BLaER1 treated with 17β-estradiol and CSF1 and Interleukin-3, amounts not matched to agents 10 nM and 100 nM (cell line): ENCODE data around the gene ARHGAP15.

ENCODE experiments used
- H3K27ac ChIP-seq, 11 experiments: shearing (Covaris generic); formaldehyde crosslinking; 2 replicates each; pipeline ENCODE4 v1.8.1; 2022
- H3K27me3 ChIP-seq, 11 experiments: shearing (Covaris generic); formaldehyde crosslinking; 2 replicates each; pipeline ENCODE4 v1.8.1; 2022
- H3K36me3 ChIP-seq, 11 experiments: shearing (Covaris generic); formaldehyde crosslinking; 2 replicates each; pipeline ENCODE4 v1.8.1; 2022
- H3K4me1 ChIP-seq, 10 experiments: shearing (Covaris generic); formaldehyde crosslinking; 2 replicates each; pipeline ENCODE4 v1.8.1; 2022
- H3K4me2 ChIP-seq, 11 experiments: shearing (Covaris generic); formaldehyde crosslinking; 2 replicates each; pipeline ENCODE4 v1.8.1; 2022
- H3K4me3 ChIP-seq, 10 experiments: shearing (Covaris generic); formaldehyde crosslinking; 2 replicates each; pipeline ENCODE4 v1.8.1; 2022
- H3K9ac ChIP-seq, 11 experiments: shearing (Covaris generic); formaldehyde crosslinking; 2 replicates each; pipeline ENCODE4 v1.8.1; 2022
- H3K9me3 ChIP-seq, 11 experiments: shearing (Covaris generic); formaldehyde crosslinking; replicated peaks in 1 of 11; 2 replicates each; pipeline ENCODE4 v1.8.1; 2022
- H4K20me1 ChIP-seq, 11 experiments: shearing (Covaris generic); formaldehyde crosslinking; 2 replicates each; pipeline ENCODE4 v1.8.1; 2022
- Cebpa-rat ChIP-seq, 11 experiments: shearing (Covaris generic); IDR thresholded peaks; 2 replicates each; pipeline ENCODE4 v1.8.1; 2022

ARHGAP15 gene

DNA sequence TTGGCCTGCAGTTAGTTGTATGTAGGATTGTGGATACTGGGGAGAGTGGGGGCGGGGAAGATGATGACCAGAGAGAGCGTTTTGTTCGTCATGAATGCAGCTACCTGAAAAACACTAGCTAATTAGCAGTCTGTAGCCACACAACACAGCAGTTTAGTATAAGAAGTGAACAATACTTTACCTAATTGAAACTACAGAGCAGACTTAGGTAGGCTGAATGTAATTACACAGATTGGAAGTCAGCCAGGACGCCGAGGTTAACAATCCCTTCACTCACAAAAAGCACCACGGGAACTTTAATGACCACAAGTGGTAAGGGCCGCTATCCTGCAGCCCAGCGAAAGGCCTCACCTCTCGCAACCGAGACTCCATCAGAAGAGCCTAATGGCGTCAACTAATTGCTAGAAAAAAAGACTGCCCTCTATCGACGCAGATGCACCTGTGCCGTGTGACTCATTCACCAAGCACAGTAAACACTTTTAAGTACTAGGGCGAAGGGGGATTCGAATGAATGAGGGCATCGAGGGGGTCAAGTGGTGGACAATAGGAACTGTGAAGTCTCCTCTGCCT lies 591.0 kb downstream of the ARHGAP15 start:
- peaks cover 0 to 22% (median 6%) of the 10 kb centered on the region in 11 experiments; a peak in 6 of 22 replicates for H3K36me3 ChIP-seq
- no peaks in the 10 kb centered on the region for H3K27me3 ChIP-seq
- H3K27ac ChIP-seq: no peak overlapping the region
- no peaks in the 10 kb centered on the region for H3K4me1 ChIP-seq
- H4K20me1 ChIP-seq: no peaks in the 10 kb centered on the region
- H3K9me3 ChIP-seq: no peaks in the 10 kb centered on the region
- no peak overlapping the region for H3K4me2 ChIP-seq
- H3K4me3 ChIP-seq: no peak overlapping the region
- no peak overlapping the region for H3K9ac ChIP-seq
- TF ChIP-seq Cebpa-rat (IDR thresholded peaks at IDR 0.05): no peak

DNA sequence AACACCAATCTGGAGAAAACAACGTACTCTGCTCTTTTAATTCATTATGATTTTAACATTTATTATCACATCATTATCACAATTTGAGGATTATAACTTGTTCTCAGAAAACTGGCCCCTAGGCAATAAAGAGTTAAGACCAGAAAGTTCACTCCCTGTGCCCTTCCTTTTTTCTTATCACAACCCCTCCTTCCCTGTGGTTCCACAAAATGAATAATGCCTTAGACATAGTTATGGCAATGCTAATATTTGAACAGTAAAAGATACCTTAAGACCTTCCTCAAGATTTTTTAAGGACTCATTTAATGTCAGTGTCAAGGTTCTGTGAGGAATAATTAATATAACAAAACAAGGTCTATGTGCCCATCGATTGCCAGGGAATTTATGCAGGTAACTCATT lies 596.2 kb downstream of the ARHGAP15 start:
- Histone ChIP-seq H4K20me1 (no peaks in the 10 kb centered on the region), H3K27me3 (no peaks in the 10 kb centered on the region), H3K9ac (no peak overlapping the region), H3K27ac (no peak overlapping the region), H3K9me3 (no peaks in the 10 kb centered on the region), H3K4me1 (peaks cover 0 to 12% (median 0%) of the 10 kb centered on the region in 10 experiments; a peak in 6 of 20 replicates), H3K36me3 (peaks cover 0 to 32% (median under 1%) of the 10 kb centered on the region in 11 experiments; a peak in 8 of 22 replicates), H3K4me2 (no peak overlapping the region), H3K4me3 (no peak overlapping the region)
- no peak for TF ChIP-seq Cebpa-rat (IDR thresholded peaks at IDR 0.05)

DNA sequence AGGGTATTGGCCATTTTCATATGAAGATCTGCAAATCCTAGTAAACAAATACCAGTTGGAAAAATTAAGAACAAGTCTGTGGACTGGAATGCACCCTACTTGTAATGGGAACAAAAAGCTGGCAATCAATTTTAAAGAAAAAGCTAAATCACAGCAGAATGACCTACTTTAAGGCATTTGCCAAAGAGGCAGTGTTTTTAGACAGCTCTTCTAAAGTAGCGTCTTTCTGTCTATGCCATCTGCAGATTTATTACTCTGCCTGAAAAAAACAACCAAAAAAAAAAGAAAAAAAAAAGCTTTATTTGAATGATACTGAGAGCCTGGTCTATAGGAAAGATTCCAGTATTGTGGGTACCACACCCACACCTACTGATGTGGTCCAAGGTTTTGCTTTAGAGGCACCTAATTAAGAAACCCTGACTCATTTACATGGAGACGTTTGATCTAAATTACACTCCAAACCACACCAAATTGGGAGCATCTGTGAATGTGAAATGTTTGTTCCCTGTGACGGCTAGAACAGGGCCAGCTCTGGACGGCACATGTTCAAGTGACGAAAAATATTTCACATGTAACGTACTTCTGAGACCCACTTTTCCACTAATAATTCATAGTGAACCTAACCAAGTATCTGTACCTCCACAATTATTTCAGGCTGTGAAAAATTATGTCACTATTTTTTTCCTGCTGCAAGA lies 597.1 kb downstream of the ARHGAP15 start:
- no peak overlapping the region for H3K27ac ChIP-seq
- H3K9me3 ChIP-seq: no peaks in the 10 kb centered on the region
- peaks cover 0 to 27% (median 0%) of the 10 kb centered on the region in 11 experiments; a peak in 6 of 22 replicates for H3K36me3 ChIP-seq
- H3K9ac ChIP-seq: no peak overlapping the region
- H3K27me3 ChIP-seq: no peaks in the 10 kb centered on the region
- no peaks in the 10 kb centered on the region for H4K20me1 ChIP-seq
- no peak overlapping the region for H3K4me2 ChIP-seq
- H3K4me1 ChIP-seq: peaks cover 0 to 21% (median 0%) of the 10 kb centered on the region in 10 experiments; a peak in 6 of 20 replicates
- no peak overlapping the region for H3K4me3 ChIP-seq
- no peak for TF ChIP-seq Cebpa-rat (IDR thresholded peaks at IDR 0.05)

DNA sequence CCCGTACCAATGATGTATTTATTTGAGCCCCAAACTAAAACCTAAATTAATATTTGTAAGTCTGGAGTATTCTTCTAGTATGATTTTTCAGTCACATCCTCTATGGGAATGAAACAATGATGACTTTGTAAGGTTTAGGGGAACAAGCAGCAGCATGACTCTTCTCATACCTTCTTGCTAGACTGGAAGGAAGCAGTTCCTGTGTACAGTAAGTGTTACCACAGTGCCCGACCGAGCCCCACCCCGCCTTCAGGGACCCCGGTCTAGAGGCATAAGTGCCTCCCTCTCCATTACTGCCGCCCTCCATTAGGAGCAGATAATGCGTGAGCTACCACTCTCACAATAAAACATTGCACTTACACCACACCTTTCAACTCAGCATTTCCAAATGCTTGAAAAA lies 599.3 kb downstream of the ARHGAP15 start:
- no peak for TF ChIP-seq Cebpa-rat (IDR thresholded peaks at IDR 0.05)
- Histone ChIP-seq H3K9me3 (no peaks in the 10 kb centered on the region), H3K4me2 (no peak overlapping the region), H4K20me1 (no peaks in the 10 kb centered on the region), H3K9ac (no peak overlapping the region), H3K36me3 (peaks cover 0 to 25% (median 0%) of the 10 kb centered on the region in 11 experiments; a peak in 5 of 22 replicates), H3K4me3 (no peak overlapping the region), H3K4me1 (peaks cover 0 to 32% (median 0%) of the 10 kb centered on the region in 10 experiments; a peak in 6 of 20 replicates), H3K27ac (no peak overlapping the region), H3K27me3 (no peaks in the 10 kb centered on the region)

DNA sequence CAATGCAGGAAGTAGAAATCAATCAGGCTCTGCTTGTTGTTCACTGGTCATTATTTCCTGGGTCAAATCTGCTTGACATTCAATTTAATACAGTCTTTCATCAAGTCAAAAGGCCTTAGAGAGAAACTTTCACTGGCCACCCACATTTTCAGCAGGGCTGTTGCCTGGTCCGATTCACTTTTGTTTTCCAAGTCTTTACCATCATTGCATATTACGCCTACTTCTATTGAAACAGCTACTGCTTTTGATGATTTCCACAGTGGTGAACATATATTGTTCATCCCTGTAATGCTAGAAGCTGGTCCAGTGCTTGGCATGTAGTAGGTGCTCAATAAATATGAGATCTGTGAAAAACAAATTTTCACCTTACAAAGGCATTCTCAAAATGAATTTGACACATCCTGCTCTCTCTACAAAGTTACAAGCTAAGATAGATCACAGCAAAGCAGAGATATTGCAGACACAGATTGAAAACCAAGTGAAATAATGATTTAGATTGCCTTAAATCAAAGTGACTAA lies 600.1 kb downstream of the ARHGAP15 start:
- H3K27ac ChIP-seq: no peak overlapping the region
- no peak for TF ChIP-seq Cebpa-rat (IDR thresholded peaks at IDR 0.05)

DNA sequence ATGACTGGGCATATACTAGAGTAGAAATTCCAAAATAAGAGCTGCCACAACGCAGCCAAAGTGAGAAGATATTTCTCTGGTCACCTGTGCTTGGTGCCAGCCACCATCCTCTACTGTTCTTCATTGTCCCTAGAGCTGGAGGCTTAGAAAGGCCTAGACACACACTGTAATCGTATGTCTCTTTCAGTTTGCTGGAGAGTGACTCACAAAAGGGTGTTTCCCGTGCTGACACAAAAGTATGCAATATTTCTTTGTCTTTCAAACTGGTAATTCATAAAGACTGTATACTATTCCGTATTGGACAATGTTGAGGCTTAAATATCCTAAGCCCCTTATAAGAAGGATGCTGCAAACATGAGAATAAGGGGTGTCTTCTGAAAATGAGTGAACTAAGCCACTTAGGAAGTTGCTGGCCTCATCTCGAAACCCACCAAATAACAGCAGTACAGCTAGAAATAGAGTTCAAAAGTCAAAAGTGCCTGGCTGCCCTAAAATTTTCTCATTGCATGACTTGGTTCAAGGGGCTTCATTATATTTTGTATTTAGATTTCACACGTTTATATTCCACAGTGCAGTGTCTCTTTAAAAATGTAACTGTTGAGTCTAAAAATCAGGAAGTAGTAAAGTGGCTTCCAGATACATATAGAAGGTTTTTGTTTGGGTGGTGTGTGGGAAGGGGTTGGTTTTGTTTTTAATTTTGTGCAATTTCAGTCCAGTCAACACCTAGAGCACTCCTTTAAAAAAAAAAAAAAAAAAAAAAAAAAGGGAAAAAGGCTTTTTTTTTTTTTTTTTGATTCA lies 601.1 kb downstream of the ARHGAP15 start:
- Histone ChIP-seq H3K4me3 (no peak overlapping the region), H3K36me3 (peaks cover 0 to 37% (median 0%) of the 10 kb centered on the region in 11 experiments; a peak in 5 of 22 replicates), H3K9me3 (no peaks in the 10 kb centered on the region), H4K20me1 (no peaks in the 10 kb centered on the region), H3K27me3 (no peaks in the 10 kb centered on the region), H3K4me1 (peaks cover 0 to 32% (median 0%) of the 10 kb centered on the region in 10 experiments; a peak in 6 of 20 replicates), H3K9ac (no peak overlapping the region), H3K4me2 (peak overlapping the region in 3 of 11 experiments; percentile 39 to 71 (median 55); a peak in 5 of 22 replicates), H3K27ac (no peak overlapping the region; a peak in 2 of 22 replicates)
- no peak for TF ChIP-seq Cebpa-rat (IDR thresholded peaks at IDR 0.05)

More for the DNA sequence above, 600.1 kb downstream of the ARHGAP15 start:
- H3K4me3 ChIP-seq: no peak overlapping the region
- no peaks in the 10 kb centered on the region for H4K20me1 ChIP-seq
- no peaks in the 10 kb centered on the region for H3K27me3 ChIP-seq
- no peaks in the 10 kb centered on the region for H3K9me3 ChIP-seq
- peaks cover 0 to 31% (median 0%) of the 10 kb centered on the region in 11 experiments; a peak in 5 of 22 replicates for H3K36me3 ChIP-seq
- H3K4me2 ChIP-seq: no peak overlapping the region
- no peak overlapping the region for H3K9ac ChIP-seq
- H3K4me1 ChIP-seq: peaks cover 0 to 32% (median 0%) of the 10 kb centered on the region in 10 experiments; a peak in 6 of 20 replicates

DNA sequence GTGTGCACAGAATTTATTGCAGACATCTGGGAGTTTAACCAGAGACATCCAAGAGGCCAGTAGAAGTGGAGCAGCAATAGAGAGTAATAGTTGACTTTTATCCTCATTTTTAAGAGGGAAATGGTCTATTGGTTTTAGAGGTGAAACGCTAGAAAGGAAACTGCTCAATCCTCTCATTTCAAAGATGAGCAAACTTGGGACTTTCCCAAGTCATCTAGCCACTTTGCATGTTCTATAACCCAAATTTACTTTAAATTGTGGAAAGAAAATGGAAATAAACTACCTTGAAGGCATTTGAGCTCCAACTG lies 601.7 kb downstream of the ARHGAP15 start:
- H3K36me3 ChIP-seq: peaks cover 0 to 37% (median 0%) of the 10 kb centered on the region in 11 experiments; a peak in 5 of 22 replicates
- peaks cover 0 to 32% (median 0%) of the 10 kb centered on the region in 10 experiments; a peak in 6 of 20 replicates for H3K4me1 ChIP-seq
- H3K27ac ChIP-seq: no peak overlapping the region
- no peak overlapping the region for H3K9ac ChIP-seq
- H3K4me2 ChIP-seq: peak overlapping the region in 3 of 11 experiments; percentile 1 to 71 (median 55); a peak in 5 of 22 replicates
- no peaks in the 10 kb centered on the region for H3K9me3 ChIP-seq
- H4K20me1 ChIP-seq: no peaks in the 10 kb centered on the region
- no peak for TF ChIP-seq Cebpa-rat (IDR thresholded peaks at IDR 0.05)
- H3K4me3 ChIP-seq: no peak overlapping the region
- H3K27me3 ChIP-seq: no peaks in the 10 kb centered on the region

DNA sequence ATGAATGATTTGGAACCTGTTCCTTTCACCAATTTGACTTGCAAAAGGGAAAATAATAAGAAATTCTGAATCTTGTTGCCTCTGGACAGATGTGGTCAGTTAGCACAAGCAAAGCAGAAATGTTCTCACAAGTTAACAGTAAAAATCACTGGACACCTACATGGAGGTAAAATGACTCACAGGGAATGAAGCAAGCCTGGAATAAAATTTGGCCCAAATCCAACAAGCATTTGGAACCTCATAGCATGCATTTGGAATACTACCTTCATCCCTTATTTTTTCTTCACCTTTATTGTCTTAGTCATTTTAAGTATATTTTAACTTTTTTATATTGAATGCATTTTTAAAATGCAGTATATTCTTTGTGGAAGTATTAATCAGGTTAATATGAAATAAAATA lies 602.9 kb downstream of the ARHGAP15 start:
- Histone ChIP-seq H3K9ac (no peak overlapping the region), H3K9me3 (no peaks in the 10 kb centered on the region), H3K36me3 (peaks cover 0 to 31% (median 0%) of the 10 kb centered on the region in 11 experiments; a peak in 5 of 22 replicates), H3K4me3 (no peak overlapping the region), H3K27ac (no peak overlapping the region), H3K4me2 (no peak overlapping the region), H4K20me1 (no peaks in the 10 kb centered on the region), H3K27me3 (no peaks in the 10 kb centered on the region), H3K4me1 (peaks cover 0 to 32% (median 0%) of the 10 kb centered on the region in 10 experiments; a peak in 6 of 20 replicates)
- TF ChIP-seq Cebpa-rat (IDR thresholded peaks at IDR 0.05): no peak

DNA sequence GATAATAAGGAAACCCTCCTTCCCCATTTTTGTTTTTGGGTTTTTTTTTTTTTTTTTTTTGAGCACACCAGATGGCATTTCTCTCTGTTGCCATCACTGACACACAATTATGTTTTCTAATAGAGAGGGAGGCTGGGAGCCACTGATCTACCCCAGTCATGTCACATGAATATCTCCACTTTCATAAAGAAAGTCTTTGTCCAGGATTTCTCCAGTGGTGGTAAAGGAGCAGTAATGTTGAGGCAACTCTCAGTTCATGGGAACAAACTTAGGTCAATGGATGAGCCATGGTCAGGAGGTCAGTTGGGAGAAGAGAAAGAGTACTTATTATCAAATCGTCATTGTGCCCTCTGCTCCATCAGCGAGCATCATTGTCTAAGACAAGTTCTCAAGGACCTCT lies 603.7 kb downstream of the ARHGAP15 start:
- no peak overlapping the region for H3K27ac ChIP-seq
- H3K4me2 ChIP-seq: no peak overlapping the region
- H3K9me3 ChIP-seq: no peaks in the 10 kb centered on the region
- H3K4me1 ChIP-seq: peaks cover 0 to 32% (median 0%) of the 10 kb centered on the region in 10 experiments; a peak in 6 of 20 replicates
- no peaks in the 10 kb centered on the region for H3K27me3 ChIP-seq
- H3K4me3 ChIP-seq: no peak overlapping the region
- H4K20me1 ChIP-seq: no peaks in the 10 kb centered on the region
- TF ChIP-seq Cebpa-rat (IDR thresholded peaks at IDR 0.05): no peak
- peaks cover 0 to 31% (median 0%) of the 10 kb centered on the region in 11 experiments; a peak in 6 of 22 replicates for H3K36me3 ChIP-seq
- no peak overlapping the region for H3K9ac ChIP-seq
